Measurements from ENCODE around the gene CCDC146. TPM values are rescaled to one million over a fixed set of nuclear protein-coding genes. Genes with fewer than 3 reads are reported as not detected.

The CCDC146 gene
- total and polyA plus RNA-seq, 2 of the 8 experiments (the other 6 are each of a cell fraction or from before 2014, with no cell fraction given): 0.88 to 2.4 TPM

GRCh38 chr7:77205706-77206105 lies 83.3 kb downstream of the CCDC146 start:
- H3K14ac ChIP-seq (ENCODE audit: insufficient read length): no peak overlapping the region
- H4K20me1 ChIP-seq (replicated peaks in 1 of 2; ENCODE audit: control insufficient read depth in 1 of 2, insufficient read depth in 2 of 2, low read length in 2 of 2): no peaks in the 10 kb centered on the region
- no peak overlapping the region for H3K56ac ChIP-seq (replicated peaks; ENCODE audit: insufficient read length, low read depth, low read length)
- ChIA-PET POLR2A (ENCODE audit: partially characterized antibody) (no interaction called here), CTCF (ENCODE audit: partially characterized antibody) (no interaction called here)
- H4K8ac ChIP-seq (ENCODE audit: extremely low read depth, insufficient read depth, low read length): no peak overlapping the region
- H2BK20ac ChIP-seq (ENCODE audit: low read length): no peak overlapping the region
- H3K9me3 ChIP-seq (ENCODE audit: insufficient read depth in 2 of 2, low read depth in 1 of 2, low read length in 1 of 2): peaks cover 16 to 18% of the 10 kb centered on the region in 2 experiments
- WGBS, 2 experiments (ENCODE audit: extremely low coverage in 1 of 2, insufficient coverage in 1 of 2, insufficient read length in 1 of 2, insufficient replicate concordance in 2 of 2, low coverage in 1 of 2, low lambda C conversion rate in 2 of 2, missing lambda C conversion rate in 1 of 2): 96% methylated on average over 3 of the region's 3 CpGs; no CpG with 5 or more reads in 1 of the 2 experiments
- H3K23me2 ChIP-seq (ENCODE audit: low read depth, low read length): no peaks in the 10 kb centered on the region
- no peak overlapping the region for H2BK15ac ChIP-seq (ENCODE audit: low read length)
- H3K27ac ChIP-seq (ENCODE audit: low read depth, low read length): no peak overlapping the region
- no peak overlapping the region for H3K4me3 ChIP-seq (ENCODE audit: extremely low read depth in 1 of 4, insufficient read depth in 2 of 4, low read depth in 3 of 4, low read length in 4 of 4)
- H4K91ac ChIP-seq (replicated peaks; ENCODE audit: insufficient read length, low read length): no peak overlapping the region
- no peak overlapping the region for H3K23ac ChIP-seq (ENCODE audit: insufficient read length)
- H3K9ac ChIP-seq (replicated peaks in 1 of 4; ENCODE audit: extremely low read depth in 1 of 4, low read depth in 3 of 4, low read length in 3 of 4): no peak overlapping the region
- no peak overlapping the region for H3K4ac ChIP-seq (replicated peaks; ENCODE audit: insufficient read length, low read depth, low read length)
- no peak overlapping the region for H3K4me2 ChIP-seq (ENCODE audit: insufficient read depth in 1 of 2, low read depth in 2 of 2, low read length in 2 of 2)
- H3K4me1 ChIP-seq (replicated peaks in 1 of 4; ENCODE audit: control insufficient read depth in 3 of 4, insufficient read depth in 4 of 4, low read length in 3 of 4): no peaks in the 10 kb centered on the region
- no peak overlapping the region for H2BK120ac ChIP-seq (replicated peaks; ENCODE audit: low read depth, low read length)
- H2BK5ac ChIP-seq (ENCODE audit: low read depth, low read length): no peak overlapping the region
- H3K36me3 ChIP-seq (ENCODE audit: control insufficient read depth in 2 of 4, insufficient read depth in 4 of 4, low read length in 3 of 4): 0 out of 8 replicates have a peak, but pooled peaks cover 0 to 4% (median 0%) of the 10 kb centered on the region in 4 experiments
- no peaks in the 10 kb centered on the region for H3K27me3 ChIP-seq (replicated peaks in 1 of 4; ENCODE audit: control insufficient read depth in 3 of 4, extremely low read depth in 1 of 4, insufficient read depth in 3 of 4, low read length in 3 of 4)
- TF ChIP-seq SUZ12 (IDR thresholded peaks at IDR 0.05; ENCODE audit: low read length) (no peak), SRF (IDR thresholded peaks at IDR 0.05; ENCODE audit: low read depth, low read length) (no peak), RBBP5 (IDR thresholded peaks at IDR 0.05; ENCODE audit: borderline replicate concordance, low read depth, low read length) (no peak), NRF1 (IDR thresholded peaks at IDR 0.05; ENCODE audit: low read depth, low read length) (no peak), KDM4A (IDR thresholded peaks at IDR 0.05; ENCODE audit: low read depth, low read length, severe bottlenecking) (no peak), SP4 (IDR thresholded peaks at IDR 0.05; ENCODE audit: low read length) (no peak), SIX5 (IDR thresholded peaks at IDR 0.05; ENCODE audit: low read depth, low read length) (no peak)
- no peak overlapping the region for H2BK12ac ChIP-seq (ENCODE audit: low read depth, low read length)
- no peaks in the 10 kb centered on the region for H3K79me2 ChIP-seq (ENCODE audit: control insufficient read depth in 1 of 2, insufficient read depth in 2 of 2, low read length in 2 of 2)
- no peak overlapping the region for H4K5ac ChIP-seq (ENCODE audit: insufficient read length, low read depth, low read length)
- H3K79me1 ChIP-seq (ENCODE audit: low read depth, low read length): no peaks in the 10 kb centered on the region
- H2AFZ ChIP-seq (ENCODE audit: low read length): no peak overlapping the region
- no peak overlapping the region for H2AK5ac ChIP-seq (ENCODE audit: low read depth, low read length)
- H3K18ac ChIP-seq (ENCODE audit: extremely low read depth, low read length): no peak overlapping the region
- FAIRE-seq (no peak), DNase-seq (ENCODE audit: low read depth in 1 of 2, low spot score in 2 of 2) (no peak)

All from H1 (cell line).